ENCODE measurements around the gene AFF2.

AFF2 gene

DNA sequence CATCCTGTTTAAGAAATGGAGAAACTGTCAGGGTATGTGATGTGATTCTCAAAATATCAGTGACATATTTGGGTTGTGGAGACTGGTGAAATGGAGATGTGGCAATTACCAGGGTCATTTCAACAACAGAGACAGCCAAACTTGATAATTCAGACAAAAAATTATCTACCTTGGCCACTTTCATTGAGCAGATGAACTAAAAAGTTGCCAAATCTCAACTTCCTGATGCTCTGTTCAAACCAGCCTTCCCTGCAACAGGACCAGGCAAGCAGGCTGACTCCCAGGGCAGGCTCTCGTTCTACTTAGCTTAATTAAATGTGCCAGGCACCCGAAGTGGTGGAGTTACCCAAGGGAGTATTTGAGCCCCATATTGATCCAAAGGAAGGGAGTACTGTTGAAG lies 199.6 kb downstream of the AFF2 start:
- FAIRE-seq (no peak), DNase-seq (ENCODE audit: insufficient read length, low spot score) (no peak)

DNA sequence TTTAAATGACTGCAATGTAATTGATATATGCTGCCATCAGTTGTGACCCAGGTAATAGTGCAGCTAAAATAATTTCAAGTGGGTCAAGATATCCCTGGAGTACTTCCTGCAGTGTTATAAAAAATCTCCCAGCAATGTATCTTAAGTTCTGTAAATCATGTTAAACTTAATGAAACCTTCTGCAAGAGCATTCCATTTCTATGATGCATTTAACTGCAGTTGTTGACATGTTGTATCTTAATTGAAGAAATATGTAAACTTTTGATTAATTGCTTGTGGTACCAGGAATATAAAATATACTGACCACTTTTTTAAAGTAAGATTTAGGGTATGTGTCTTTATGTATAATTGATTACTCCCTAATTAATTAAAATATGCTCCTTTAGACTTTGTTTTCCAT lies 213.6 kb downstream of the AFF2 start:
- FAIRE-seq, result no peak
- DNase-seq (ENCODE audit: insufficient read length, low spot score), result no peak

DNA sequence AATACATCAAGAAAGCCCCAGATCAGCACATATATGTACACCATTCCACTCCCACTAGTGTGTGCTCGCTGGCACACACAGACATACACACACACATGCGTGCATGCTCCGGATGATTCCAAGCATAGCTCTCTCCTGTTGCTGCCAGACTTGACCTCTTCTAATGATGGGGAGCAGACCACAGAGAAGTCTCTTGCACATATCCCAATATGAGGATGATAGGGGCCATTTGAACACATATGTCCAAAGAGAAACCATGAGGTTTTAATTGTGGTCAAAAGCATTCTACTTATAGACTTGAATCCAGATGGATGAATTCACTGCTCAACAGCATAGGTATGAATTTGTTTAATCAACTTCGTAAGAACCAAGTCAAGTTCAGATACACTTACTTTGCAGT lies 214.9 kb downstream of the AFF2 start:
- no peak for FAIRE-seq
- DNase-seq (ENCODE audit: insufficient read length, low spot score), result no peak

GRCh38 chrX:148722966-148723365 lies 222.5 kb downstream of the AFF2 start:
- FAIRE-seq (no peak), DNase-seq (ENCODE audit: insufficient read length, low spot score) (no peak)

DNA sequence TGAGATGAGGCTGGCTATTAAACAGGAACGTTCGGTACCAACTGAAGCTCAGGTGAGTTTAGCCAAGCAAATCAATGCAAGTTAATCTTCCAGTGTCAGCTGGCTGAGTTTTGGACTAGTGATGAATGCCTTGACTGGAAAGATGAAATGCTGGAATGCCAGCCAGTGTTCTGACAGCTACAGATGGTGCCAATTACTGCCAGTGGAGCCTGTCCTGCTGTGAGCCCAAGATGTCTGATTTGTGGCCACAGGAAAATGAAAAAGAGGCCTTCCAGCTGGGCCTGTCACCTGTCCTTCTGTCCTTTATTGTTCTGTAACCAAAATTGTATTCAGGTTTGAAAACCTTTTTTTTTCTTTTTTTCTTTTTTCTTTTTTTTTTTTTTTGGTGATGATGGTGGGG lies 223.1 kb downstream of the AFF2 start:
- FAIRE-seq (no peak), DNase-seq (ENCODE audit: insufficient read length, low spot score) (no peak)

GRCh38 chrX:148728901-148729300 lies 228.5 kb downstream of the AFF2 start:
- DNase-seq (ENCODE audit: insufficient read length, low spot score), result no peak
- FAIRE-seq, result no peak

DNA sequence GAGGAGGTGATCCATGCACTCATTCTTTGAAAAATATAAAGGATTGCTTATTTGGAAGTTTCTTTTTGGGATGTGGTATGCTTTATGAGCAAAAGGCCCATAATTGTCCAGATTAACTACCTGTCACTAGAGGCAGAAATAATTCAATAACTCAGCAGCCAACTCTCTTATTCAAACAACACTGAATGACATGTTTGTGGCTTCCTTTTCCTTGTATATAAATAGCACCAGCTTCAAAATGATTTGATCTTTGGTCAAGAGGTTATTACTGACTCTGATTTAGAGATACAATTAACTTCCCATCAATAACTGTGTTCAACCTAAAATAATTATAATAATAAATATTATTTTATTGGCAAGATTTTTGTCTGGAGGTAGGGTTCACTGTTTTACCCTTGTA lies 232.3 kb downstream of the AFF2 start:
- no peak for DNase-seq (ENCODE audit: insufficient read length, low spot score)
- FAIRE-seq, result no peak

- DNase-seq (ENCODE audit: insufficient read length, low spot score) (no peak), FAIRE-seq (no peak)
These were observed 241.0 kb downstream of the AFF2 start for GRCh38 chrX:148741441-148741840.

GRCh38 chrX:148755111-148755510 lies 254.7 kb downstream of the AFF2 start:
- no peak for FAIRE-seq
- no peak for DNase-seq (ENCODE audit: insufficient read length, low spot score)

- no peak for FAIRE-seq
- DNase-seq (ENCODE audit: insufficient read length, low spot score), result no peak
These were observed 263.5 kb downstream of the AFF2 start for GRCh38 chrX:148763896-148764295.

- FAIRE-seq, result no peak
These were observed 267.9 kb downstream of the AFF2 start for GRCh38 chrX:148768296-148768695.

GRCh38 chrX:148771440-148771839 lies 271.0 kb downstream of the AFF2 start:
- DNase-seq (ENCODE audit: insufficient read length, low spot score), result no peak
- no peak for FAIRE-seq

More at GRCh38 chrX:148768296-148768695, 267.9 kb downstream of the AFF2 start:
- DNase-seq (ENCODE audit: insufficient read length, low spot score), result no peak

DNA sequence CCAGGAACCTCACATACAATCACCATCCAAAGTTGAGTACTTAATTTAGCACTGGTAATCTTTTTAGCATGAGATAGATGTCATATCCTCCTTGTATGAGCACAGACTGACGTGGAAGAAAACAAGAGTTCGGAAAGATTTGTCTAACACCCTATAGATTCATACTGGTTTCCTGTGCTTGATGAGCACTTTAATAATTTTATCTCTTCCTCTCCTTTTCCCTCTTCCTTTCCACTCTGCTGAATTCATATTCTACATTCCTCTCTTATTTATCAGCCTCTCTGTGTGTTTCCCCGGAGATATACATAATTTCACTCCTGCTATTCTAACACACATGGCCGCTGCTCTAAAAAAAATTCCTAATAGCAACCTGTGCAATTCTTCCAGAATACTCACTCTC lies 273.9 kb downstream of the AFF2 start:
- DNase-seq (ENCODE audit: insufficient read length, low spot score) (no peak), FAIRE-seq (no peak)

DNA sequence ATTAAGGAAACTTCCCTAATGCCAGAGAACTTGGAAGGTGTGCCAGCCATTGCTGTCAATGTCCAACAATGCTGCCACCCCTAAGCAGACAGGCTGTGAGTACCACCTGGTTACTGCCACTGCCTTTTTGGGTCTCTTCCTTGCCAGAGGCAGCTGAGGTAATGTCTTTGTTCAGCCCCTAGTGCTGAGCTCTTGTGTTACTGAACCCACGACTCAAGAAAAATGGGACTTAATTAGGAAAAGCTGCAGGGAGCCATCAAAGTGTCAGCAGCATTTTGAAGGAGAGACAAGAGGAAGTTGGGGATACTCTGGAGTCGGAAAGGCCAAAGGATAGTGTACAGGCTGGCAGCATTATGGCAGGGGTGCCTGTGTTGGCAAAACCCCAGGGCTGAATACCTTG lies 283.7 kb downstream of the AFF2 start:
- DNase-seq (ENCODE audit: insufficient read length, low spot score) (no peak), FAIRE-seq (no peak)

DNA sequence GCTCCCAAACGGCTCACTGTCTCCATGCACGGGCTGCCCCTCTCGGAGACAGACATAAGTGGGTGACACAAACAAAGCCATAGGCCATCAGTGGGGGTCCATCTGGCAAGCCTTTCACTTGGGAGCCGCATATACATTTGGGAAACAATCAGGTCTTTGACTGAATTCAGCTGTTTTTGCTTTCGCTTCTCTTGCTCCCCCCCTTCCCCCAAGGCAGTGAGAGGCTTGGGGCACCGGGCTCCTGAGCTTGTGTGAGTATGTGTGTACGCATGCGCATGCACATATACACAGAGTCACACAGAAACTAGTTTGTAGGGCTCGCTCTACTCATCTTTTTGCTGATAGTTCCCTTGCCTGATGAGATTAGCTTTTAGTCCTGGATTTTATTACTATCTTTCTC lies 284.4 kb downstream of the AFF2 start:
- FAIRE-seq, result no peak
- no peak for DNase-seq (ENCODE audit: insufficient read length, low spot score)

GRCh38 chrX:148785256-148785655 lies 284.8 kb downstream of the AFF2 start:
- DNase-seq (ENCODE audit: insufficient read length, low spot score), result no peak

GRCh38 chrX:148788449-148788848 lies 288.0 kb downstream of the AFF2 start:
- DNase-seq (ENCODE audit: insufficient read length, low spot score) (no peak), FAIRE-seq (no peak)

More at GRCh38 chrX:148785256-148785655, 284.8 kb downstream of the AFF2 start:
- peak; percentile 11 for FAIRE-seq

GRCh38 chrX:148794350-148794749 lies 293.9 kb downstream of the AFF2 start:
- DNase-seq (ENCODE audit: insufficient read length, low spot score) (no peak), FAIRE-seq (peak; percentile 14)

DNA sequence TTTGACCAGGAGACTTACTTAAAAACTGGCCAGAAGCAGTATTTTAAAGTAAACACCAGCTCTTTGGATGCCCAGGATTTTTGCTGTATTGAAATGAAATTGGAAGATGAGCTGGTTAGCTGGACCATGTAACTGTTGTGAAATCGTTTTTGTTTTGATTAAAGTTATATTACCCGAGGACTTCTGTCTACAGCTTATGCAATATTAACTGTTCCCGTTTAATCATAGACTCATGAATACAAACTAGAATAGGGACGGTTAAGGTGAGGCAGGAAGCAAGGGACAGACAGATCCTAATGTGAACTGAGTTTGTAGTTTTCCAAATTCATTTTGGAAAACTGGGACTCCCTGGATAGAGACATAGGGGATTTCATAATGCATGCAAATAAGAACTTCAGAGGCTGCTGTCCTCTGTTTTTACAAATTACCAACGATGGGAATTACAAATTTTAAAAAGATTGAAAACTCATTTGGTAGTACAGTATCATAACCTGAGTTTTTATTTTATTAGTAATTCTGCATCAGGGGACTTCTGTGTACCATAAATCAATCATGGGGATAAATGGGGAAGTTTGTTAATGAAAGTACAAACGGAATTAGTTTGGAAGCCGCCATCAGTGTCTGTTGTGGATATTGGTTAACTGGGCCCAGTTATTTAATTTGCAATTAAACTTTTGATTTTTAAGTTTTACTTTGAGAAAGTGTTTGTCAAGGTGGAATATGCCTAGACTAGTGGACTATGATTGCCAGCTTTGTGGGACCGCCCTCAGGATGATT lies 304.4 kb downstream of the AFF2 start:
- FAIRE-seq (no peak), DNase-seq (ENCODE audit: insufficient read length, low spot score) (no peak)

DNA sequence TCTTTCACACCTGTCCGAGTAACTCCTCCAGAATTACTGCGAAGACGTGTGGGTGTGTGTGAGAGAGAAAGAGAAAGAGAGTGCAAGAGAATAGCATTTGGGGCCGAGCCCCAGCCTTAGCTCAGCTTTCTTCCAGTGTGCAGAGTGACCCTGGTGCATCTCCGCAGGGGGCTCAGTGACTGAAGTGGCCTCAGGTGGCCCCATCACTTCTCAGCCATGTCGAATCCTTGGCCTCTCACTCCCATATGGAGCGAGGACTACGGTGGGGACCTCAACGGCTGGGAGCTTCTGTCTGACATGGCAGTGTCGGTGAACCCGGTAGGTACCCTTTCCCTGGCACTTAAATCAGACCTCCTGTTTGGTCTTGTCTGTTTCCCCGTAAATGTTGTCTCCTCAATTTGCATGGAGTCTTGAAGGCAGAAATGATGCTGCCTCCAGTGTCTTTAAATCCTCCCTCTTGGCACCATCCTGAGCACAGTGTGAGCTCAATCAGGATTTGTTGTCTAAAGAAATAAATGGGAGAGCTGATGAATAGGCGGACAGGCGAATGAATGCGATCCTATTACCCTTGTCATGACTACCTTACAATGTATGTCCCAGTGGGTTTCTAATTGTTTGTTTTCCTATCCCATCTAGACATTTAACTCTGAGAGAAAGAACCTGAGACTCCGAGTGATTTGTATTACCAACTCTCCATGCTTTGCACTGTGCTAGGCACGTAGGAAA lies 305.9 kb downstream of the AFF2 start:
- no peak for DNase-seq (ENCODE audit: insufficient read length, low spot score)
- no peak for FAIRE-seq

DNA sequence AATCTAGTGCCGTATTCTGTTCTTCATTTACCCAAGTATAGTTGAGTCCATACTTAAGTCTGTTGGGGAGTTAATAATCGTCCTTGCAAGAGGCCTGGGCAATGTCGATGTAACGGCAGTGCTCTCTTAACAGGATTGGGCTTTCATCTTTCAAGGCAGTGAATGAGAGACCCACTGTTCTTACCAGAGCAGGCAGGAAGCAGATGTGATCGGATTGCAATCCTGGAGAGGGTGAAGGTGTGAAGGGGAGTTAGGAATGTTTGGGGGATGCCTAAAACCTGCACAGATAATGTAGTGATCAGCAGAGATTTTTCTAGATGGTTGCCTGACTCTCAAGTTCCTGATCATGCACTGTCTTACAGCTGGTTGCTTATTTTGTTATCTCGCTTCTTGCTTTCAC lies 308.4 kb downstream of the AFF2 start:
- DNase-seq (ENCODE audit: insufficient read length, low spot score) (no peak), FAIRE-seq (no peak)

- no peak for FAIRE-seq
These were observed 310.8 kb downstream of the AFF2 start for GRCh38 chrX:148811236-148811635.

More at GRCh38 chrX:148811236-148811635, 310.8 kb downstream of the AFF2 start:
- no peak for DNase-seq (ENCODE audit: insufficient read length, low spot score)

Measured in GM19239 (cell line).